Measurements from ENCODE around the gene SQSTM1. TPM values are rescaled to one million over a fixed set of nuclear protein-coding genes. Genes with fewer than 3 reads are reported as not detected.

The SQSTM1 gene
- total and polyA plus RNA-seq, 9 of the 15 experiments (the other 6 are each of a cell fraction or from before 2014, with no cell fraction given) = 5.6 to 148 (median 64.0) TPM

DNA sequence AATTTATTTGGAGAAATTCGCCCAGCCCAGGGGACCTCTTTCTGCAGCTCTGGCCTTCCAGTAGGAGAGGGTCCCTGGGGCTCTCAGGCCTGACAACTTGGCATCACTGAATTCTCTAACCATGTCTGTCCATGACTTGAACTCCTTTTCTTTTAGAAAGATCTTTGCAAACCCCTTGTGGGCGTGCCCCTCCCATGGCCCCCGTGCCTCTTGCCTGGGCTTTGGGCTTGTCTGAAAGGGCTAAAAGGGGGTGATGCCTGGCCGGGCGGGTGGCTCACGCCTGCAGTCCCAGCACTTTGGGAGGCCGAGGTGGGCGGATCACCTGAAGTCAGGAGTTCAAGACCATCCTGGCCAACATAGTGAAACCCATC is 3.2 kb upstream of the SQSTM1 start:
- Histone ChIP-seq H3K9me1 (ENCODE audit: control insufficient read depth, insufficient read depth, low read length) (peaks cover 6% of the 10 kb centered on the region), H2AFZ (ENCODE audit: low read depth, low read length) (no peak overlapping the region), H4K20me1 (replicated peaks; ENCODE audit: control insufficient read depth, insufficient read depth, low read length) (peaks cover 13% of the 10 kb centered on the region), H3K9me3 (replicated peaks; ENCODE audit: control insufficient read depth, insufficient read depth, low read depth, low read length) (no peaks in the 10 kb centered on the region), H3K79me2 (ENCODE audit: control insufficient read depth, insufficient read depth, low read length) (peaks cover 69% of the 10 kb centered on the region), H3K9ac (ENCODE audit: insufficient read depth in 1 of 2, low read depth in 2 of 2, low read length in 2 of 2) (no peak overlapping the region), H3K4me2 (ENCODE audit: insufficient read depth, low read length) (no peak overlapping the region), H3K27ac (ENCODE audit: extremely low read depth, low read depth, low read length) (peak overlapping the region; percentile 40; the same call in 2 of the 3 replicates), H3K4me1 (replicated peaks in 1 of 2; ENCODE audit: control insufficient read depth in 2 of 2, insufficient read depth in 2 of 2, low read length in 2 of 2) (peaks cover 39 to 72% of the 10 kb centered on the region in 2 experiments), H3K36me3 (ENCODE audit: control insufficient read depth, insufficient read depth, low read length) (peaks cover 45% of the 10 kb centered on the region; the same call in 2 of the 3 replicates), H3K27me3 (ENCODE audit: control insufficient read depth in 2 of 2, insufficient read depth in 2 of 2, low read length in 2 of 2) (no peaks in the 10 kb centered on the region), H3K4me3 (no peak overlapping the region)
- FAIRE-seq = no peak
- ChIA-PET CTCF (ENCODE audit: low intra/inter-chr PET ratio) (no interaction called here), POLR2A (interaction anchor here (1.6 kb wide), 1 partner anchor 10 kb away, joined by 4 read pairs; no protein-coding TSS in a partner anchor)
- ATAC-seq = no peak
- TF ChIP-seq ZNF589 (CRISPR knock-in tag; IDR thresholded peaks at IDR 0.05; ENCODE audit: low read depth) = no peak
- TF ChIP-seq, protein P1, sequence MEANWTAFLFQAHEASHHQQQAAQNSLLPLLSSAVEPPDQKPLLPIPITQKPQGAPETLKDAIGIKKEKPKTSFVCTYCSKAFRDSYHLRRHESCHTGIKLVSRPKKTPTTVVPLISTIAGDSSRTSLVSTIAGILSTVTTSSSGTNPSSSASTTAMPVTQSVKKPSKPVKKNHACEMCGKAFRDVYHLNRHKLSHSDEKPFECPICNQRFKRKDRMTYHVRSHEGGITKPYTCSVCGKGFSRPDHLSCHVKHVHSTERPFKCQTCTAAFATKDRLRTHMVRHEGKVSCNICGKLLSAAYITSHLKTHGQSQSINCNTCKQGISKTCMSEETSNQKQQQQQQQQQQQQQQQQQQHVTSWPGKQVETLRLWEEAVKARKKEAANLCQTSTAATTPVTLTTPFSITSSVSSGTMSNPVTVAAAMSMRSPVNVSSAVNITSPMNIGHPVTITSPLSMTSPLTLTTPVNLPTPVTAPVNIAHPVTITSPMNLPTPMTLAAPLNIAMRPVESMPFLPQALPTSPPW (CRISPR knock-in tag; IDR thresholded peaks at IDR 0.05) = 0 out of 2 replicates have a peak, but pooled peaks have one; percentile 3
- 89% methylated on average over 7 of the region's 8 CpGs for WGBS (ENCODE audit: insufficient coverage, low coverage, missing lambda C conversion rate)
- in situ Hi-C loops (cut with MboI) (no loop called here), intact Hi-C loops (cut with micrococcal nuclease) (no loop called here)
- DNase-seq (ENCODE audit: extremely low read depth in 1 of 4, low spot score in 3 of 4) = no peak
- BruUV-seq (replicated peaks) = no TSS peak

Data from K562 (cell line).